OCI-LY3 (cell line): ENCODE data around the gene NECAP2.

Source experiments
- H2AFZ ChIP-seq: fragments of 200-600, 300-600 bp; shearing (Covaris generic); 2 replicates; pipeline ENCODE4 v1.6.0; 2014; ENCODE audit warnings: antibody characterized with exemption, low read depth, low read length
- H3K27ac ChIP-seq: fragments of 200-600, 300-600 bp; sonication (generic); 2 replicates; pipeline ENCODE4 v1.5.1; 2014; ENCODE audit warnings: mild to moderate bottlenecking, low read length, moderate library complexity, mixed read lengths
- H3K27me3 ChIP-seq: fragments of 200-600, 300-600 bp; sonication (generic); 2 replicates; pipeline ENCODE4 v1.6.1; 2014; ENCODE audit warnings: low read depth, low read length, mixed read lengths
- H3K36me3 ChIP-seq: fragments of 200-600, 300-600 bp; sonication (generic); replicated peaks from 2 replicates; pipeline ENCODE3; 2014; ENCODE audit warnings: low read depth, low read length, mixed read lengths
- H3K4me1 ChIP-seq: fragments of 300-600, 200-600 bp; sonication (generic); 2 replicates; pipeline ENCODE4 v1.6.1; 2014; ENCODE audit warnings: low read length, mixed read lengths
- H3K4me2 ChIP-seq: fragments of 200-600, 300-600 bp; sonication (generic); 2 replicates; pipeline ENCODE4 v1.6.1; 2014; ENCODE audit warnings: low read length, mixed read lengths
- H3K4me3 ChIP-seq: fragments of 300-600, 200-600 bp; sonication (generic); 2 replicates; pipeline ENCODE4 v1.5.1; 2014; ENCODE audit warnings: antibody characterized with exemption, mild to moderate bottlenecking, low read length, moderate library complexity
- H3K79me2 ChIP-seq: fragments of 300-600, 200-600 bp; shearing (Covaris generic); 2 replicates; pipeline ENCODE4 v1.6.1; 2014; ENCODE audit warnings: mild to moderate bottlenecking, low read length, mixed read lengths
- H3K9ac ChIP-seq: fragments of 300-600, 200-600 bp; shearing (Covaris generic); 2 replicates; pipeline ENCODE4 v1.6.0; 2014; ENCODE audit warnings: mild to moderate bottlenecking, low read length, moderate library complexity
- H3K9me3 ChIP-seq: fragments of 200-600, 300-600 bp; shearing (Covaris generic); 2 replicates; pipeline ENCODE4 v1.6.1; 2014; ENCODE audit warnings: low read length, mixed read lengths; ENCODE audit not compliant: insufficient read depth
- H4K20me1 ChIP-seq: fragments of 200-600, 300-600 bp; sonication (generic); 2 replicates; pipeline ENCODE4 v1.6.1; 2016; ENCODE audit warnings: low read length, mixed read lengths; ENCODE audit not compliant: insufficient read depth
- EZH2phosphoT487 ChIP-seq: fragments of 200-600 bp; shearing (Covaris generic); IDR thresholded peaks from 2 replicates; pipeline ENCODE4 v1.6.1; 2018; ENCODE audit warnings: antibody characterized with exemption, mixed run types, low read depth
- TF ChIP-seq, protein P1 (sequence below): fragments of 200-600, 300-600 bp; sonication (generic); IDR thresholded peaks from 2 replicates; pipeline ENCODE4 v1.5.1; 2014; ENCODE audit warnings: antibody characterized with exemption, low read length, low read depth

NECAP2 gene

DNA sequence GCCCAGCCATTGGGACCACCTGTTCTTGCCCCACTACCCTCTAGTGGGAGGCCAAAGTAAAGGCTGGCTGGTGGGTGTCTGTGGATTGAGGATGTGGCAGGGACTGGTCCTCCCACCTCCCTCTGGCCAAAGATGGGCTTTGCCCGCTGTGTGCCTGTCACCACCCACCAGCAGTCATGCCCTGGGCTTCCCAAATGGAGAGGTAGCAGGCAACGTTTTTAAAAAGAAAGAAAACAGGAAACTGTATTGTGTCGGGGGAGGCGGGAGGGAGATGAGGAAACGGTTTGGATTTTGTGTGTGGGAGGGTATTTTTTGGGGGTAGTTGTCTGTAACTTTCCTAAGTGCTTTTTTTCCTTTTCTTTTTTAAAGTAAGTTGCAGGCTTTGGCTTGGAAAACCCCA is 43.4 kb upstream of the NECAP2 start:
- Histone ChIP-seq H4K20me1 (peaks cover 11% of the 10 kb centered on the region), H3K9me3 (no peaks in the 10 kb centered on the region), H3K79me2 (peaks cover 13% of the 10 kb centered on the region), H3K4me2 (no peak overlapping the region), H2AFZ (no peak overlapping the region), H3K27ac (no peak overlapping the region), H3K4me1 (no peaks in the 10 kb centered on the region), H3K36me3 (no peaks in the 10 kb centered on the region), H3K4me3 (no peak overlapping the region), H3K27me3 (no peaks in the 10 kb centered on the region), H3K9ac (no peak overlapping the region)
- TF ChIP-seq, protein P1, sequence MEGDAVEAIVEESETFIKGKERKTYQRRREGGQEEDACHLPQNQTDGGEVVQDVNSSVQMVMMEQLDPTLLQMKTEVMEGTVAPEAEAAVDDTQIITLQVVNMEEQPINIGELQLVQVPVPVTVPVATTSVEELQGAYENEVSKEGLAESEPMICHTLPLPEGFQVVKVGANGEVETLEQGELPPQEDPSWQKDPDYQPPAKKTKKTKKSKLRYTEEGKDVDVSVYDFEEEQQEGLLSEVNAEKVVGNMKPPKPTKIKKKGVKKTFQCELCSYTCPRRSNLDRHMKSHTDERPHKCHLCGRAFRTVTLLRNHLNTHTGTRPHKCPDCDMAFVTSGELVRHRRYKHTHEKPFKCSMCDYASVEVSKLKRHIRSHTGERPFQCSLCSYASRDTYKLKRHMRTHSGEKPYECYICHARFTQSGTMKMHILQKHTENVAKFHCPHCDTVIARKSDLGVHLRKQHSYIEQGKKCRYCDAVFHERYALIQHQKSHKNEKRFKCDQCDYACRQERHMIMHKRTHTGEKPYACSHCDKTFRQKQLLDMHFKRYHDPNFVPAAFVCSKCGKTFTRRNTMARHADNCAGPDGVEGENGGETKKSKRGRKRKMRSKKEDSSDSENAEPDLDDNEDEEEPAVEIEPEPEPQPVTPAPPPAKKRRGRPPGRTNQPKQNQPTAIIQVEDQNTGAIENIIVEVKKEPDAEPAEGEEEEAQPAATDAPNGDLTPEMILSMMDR, result no peak
- TF ChIP-seq EZH2phosphoT487, result no peak

DNA sequence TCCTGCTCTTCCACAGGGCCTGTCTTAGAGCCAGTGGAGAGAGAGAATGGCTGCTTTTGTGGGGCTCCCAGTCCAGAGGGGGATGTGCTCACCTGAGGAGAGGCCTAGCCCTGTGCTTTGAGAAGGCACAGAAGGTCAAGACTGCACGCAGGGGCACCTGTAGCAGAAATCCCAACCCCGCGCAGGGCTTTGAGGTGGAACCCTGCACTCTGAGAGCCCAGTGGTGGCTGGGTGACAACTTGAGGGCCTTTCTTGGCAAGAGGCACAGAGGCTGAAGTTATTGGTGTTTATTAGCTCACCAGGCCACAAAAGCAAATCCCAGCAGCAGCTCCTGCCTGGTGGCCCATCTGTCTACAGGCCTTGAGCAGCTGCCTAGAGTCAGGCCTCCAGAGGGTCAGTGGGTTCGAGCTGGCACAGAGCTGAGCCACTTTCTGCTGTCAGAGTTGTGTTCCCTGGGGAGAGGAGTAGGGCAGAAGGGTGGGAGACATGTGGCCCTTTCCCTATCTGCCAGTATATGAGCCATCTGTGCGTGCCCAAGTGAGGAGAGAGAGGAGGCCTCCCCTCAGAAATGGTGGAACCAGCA is 42.1 kb upstream of the NECAP2 start:
- H4K20me1 ChIP-seq, result peaks cover 1% of the 10 kb centered on the region; the same call in 1 of the 2 replicates
- TF ChIP-seq, protein P1, result no peak
- no peak for TF ChIP-seq EZH2phosphoT487
- H3K9me3 ChIP-seq, result no peaks in the 10 kb centered on the region
- H2AFZ ChIP-seq, result no peak overlapping the region
- no peak overlapping the region for H3K4me3 ChIP-seq
- H3K4me1 ChIP-seq, result no peaks in the 10 kb centered on the region
- no peaks in the 10 kb centered on the region for H3K27me3 ChIP-seq
- H3K4me2 ChIP-seq, result no peak overlapping the region
- no peak overlapping the region for H3K27ac ChIP-seq
- no peak overlapping the region for H3K9ac ChIP-seq
- no peaks in the 10 kb centered on the region for H3K36me3 ChIP-seq
- peaks cover under 1% of the 10 kb centered on the region; the same call in 1 of the 2 replicates for H3K79me2 ChIP-seq

DNA sequence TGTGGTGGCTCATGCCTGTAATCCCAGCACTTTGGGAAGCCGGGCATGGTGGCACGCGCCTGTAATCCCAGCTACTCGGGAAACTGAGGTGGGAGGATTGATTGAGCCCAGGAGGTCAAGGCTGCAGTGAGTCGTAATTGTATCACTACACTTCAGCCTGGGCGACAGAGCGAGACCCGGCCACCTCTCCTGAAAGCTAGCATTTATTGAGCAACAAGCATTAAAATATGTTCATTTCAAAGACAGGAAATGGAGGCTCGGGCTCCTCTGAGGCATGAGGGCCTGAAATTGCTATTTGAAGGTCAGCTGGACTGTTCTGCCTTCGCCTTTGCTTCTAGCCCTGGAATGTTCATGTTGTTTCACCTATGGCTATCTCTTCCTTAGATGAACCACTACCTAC is 37.8 kb upstream of the NECAP2 start:
- Histone ChIP-seq H3K9me3 (no peaks in the 10 kb centered on the region), H3K27me3 (no peaks in the 10 kb centered on the region), H3K27ac (no peak overlapping the region), H3K9ac (no peak overlapping the region), H3K4me3 (no peak overlapping the region), H3K4me1 (no peaks in the 10 kb centered on the region), H3K36me3 (no peaks in the 10 kb centered on the region), H4K20me1 (no peaks in the 10 kb centered on the region), H2AFZ (no peak overlapping the region), H3K4me2 (no peak overlapping the region), H3K79me2 (no peaks in the 10 kb centered on the region)
- no peak for TF ChIP-seq EZH2phosphoT487
- TF ChIP-seq, protein P1, result no peak

DNA sequence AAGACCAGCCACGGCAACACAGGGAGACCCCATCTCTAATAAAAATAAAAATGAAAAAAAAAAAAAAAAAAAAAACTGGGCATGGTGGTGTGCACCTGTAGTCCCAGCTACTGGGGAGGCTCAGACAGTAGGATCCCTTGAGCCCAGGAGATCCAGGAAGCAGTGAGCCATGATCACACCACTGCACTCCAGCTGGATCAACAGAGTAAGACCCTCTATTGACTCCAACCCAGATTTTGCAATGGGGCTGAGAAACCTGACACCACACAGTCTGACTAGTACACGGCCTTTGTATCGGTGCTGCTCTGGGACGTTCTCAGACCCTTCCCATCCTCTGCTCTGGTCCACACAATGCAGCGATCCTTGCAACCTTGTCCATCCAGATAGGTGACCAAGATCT is 35.1 kb upstream of the NECAP2 start:
- H3K9ac ChIP-seq, result no peak overlapping the region
- no peaks in the 10 kb centered on the region for H4K20me1 ChIP-seq
- H3K9me3 ChIP-seq, result no peaks in the 10 kb centered on the region
- no peaks in the 10 kb centered on the region for H3K36me3 ChIP-seq
- no peak overlapping the region for H2AFZ ChIP-seq
- peaks cover 5% of the 10 kb centered on the region; the same call in 1 of the 2 replicates for H3K4me1 ChIP-seq
- H3K27ac ChIP-seq, result no peak overlapping the region
- H3K4me2 ChIP-seq, result no peak overlapping the region
- no peaks in the 10 kb centered on the region for H3K79me2 ChIP-seq
- no peak for TF ChIP-seq EZH2phosphoT487
- TF ChIP-seq, protein P1, result no peak
- no peaks in the 10 kb centered on the region for H3K27me3 ChIP-seq
- no peak overlapping the region for H3K4me3 ChIP-seq
